Measurements from ENCODE around the gene RSAD2. TPM values are rescaled to one million over a fixed set of nuclear protein-coding genes. Genes with fewer than 3 reads are reported as not detected.

The RSAD2 gene
- total RNA-seq, 1 donor from 2014 or later = 9.5 TPM

- no peak for TF ChIP-seq EZH2 (IDR thresholded peaks at IDR 0.05; ENCODE audit: insufficient read depth, low read length)
- TF ChIP-seq CTCF (IDR thresholded peaks at IDR 0.05; ENCODE audit: insufficient read depth, low read depth, low read length) = no peak
- no peak for FAIRE-seq
- no peaks in the 10 kb centered on the region for H3K4me1 ChIP-seq (ENCODE audit: insufficient read depth, low read length)
- no peaks in the 10 kb centered on the region for H3K79me2 ChIP-seq (ENCODE audit: insufficient read depth, low read length)
- no peak overlapping the region for H3K4me3 ChIP-seq (ENCODE audit: insufficient read depth, low read depth, low read length)
- H3K27ac ChIP-seq (ENCODE audit: low read depth, low read length) = no peak overlapping the region
- H3K27ac Mint-ChIP-seq (ENCODE audit: unreplicated experiment) = no peak overlapping the region
- no peak overlapping the region for H3K4me2 ChIP-seq (ENCODE audit: low read length)
- peaks cover 11% of the 10 kb centered on the region for H3K4me1 Mint-ChIP-seq (ENCODE audit: low read depth, unreplicated experiment)
- DNase-seq (ENCODE audit: low read depth) = no peak
- H3K36me3 ChIP-seq (ENCODE audit: insufficient read depth, low read length) = no peaks in the 10 kb centered on the region
- no peaks in the 10 kb centered on the region for H4K20me1 ChIP-seq (ENCODE audit: insufficient read depth, low read length)
- no peak overlapping the region for H3K4me3 Mint-ChIP-seq (ENCODE audit: unreplicated experiment)
- no peak overlapping the region for H3K9ac ChIP-seq (ENCODE audit: low read length)
- no peaks in the 10 kb centered on the region for H3K9me3 ChIP-seq (ENCODE audit: insufficient read depth, low read depth, low read length)
- no peaks in the 10 kb centered on the region for H3K9me3 Mint-ChIP-seq (ENCODE audit: unreplicated experiment)
- no peaks in the 10 kb centered on the region for H3K27me3 Mint-ChIP-seq (ENCODE audit: low read depth, unreplicated experiment)
- H3K27me3 ChIP-seq (ENCODE audit: insufficient read depth, low read length) = no peaks in the 10 kb centered on the region
- no peaks in the 10 kb centered on the region for H3K36me3 Mint-ChIP-seq (ENCODE audit: low read depth, unreplicated experiment)
- H2AFZ ChIP-seq (ENCODE audit: low read depth, low read length) = no peak overlapping the region
Observed at GRCh38 chr2:6881516-6881915, 3.9 kb downstream of the RSAD2 start.

- Mint-ChIP-seq H3K27me3 (ENCODE audit: low read depth, unreplicated experiment) (no peaks in the 10 kb centered on the region), H3K27ac (ENCODE audit: unreplicated experiment) (no peak overlapping the region), H3K4me3 (ENCODE audit: unreplicated experiment) (no peak overlapping the region), H3K9me3 (ENCODE audit: unreplicated experiment) (no peaks in the 10 kb centered on the region), H3K36me3 (ENCODE audit: low read depth, unreplicated experiment) (no peaks in the 10 kb centered on the region), H3K4me1 (ENCODE audit: low read depth, unreplicated experiment) (peaks cover 14% of the 10 kb centered on the region)
- Histone ChIP-seq H4K20me1 (ENCODE audit: insufficient read depth, low read length) (no peaks in the 10 kb centered on the region), H3K36me3 (ENCODE audit: insufficient read depth, low read length) (no peaks in the 10 kb centered on the region), H3K4me2 (ENCODE audit: low read length) (no peak overlapping the region), H3K9me3 (ENCODE audit: insufficient read depth, low read depth, low read length) (no peaks in the 10 kb centered on the region), H3K27ac (ENCODE audit: low read depth, low read length) (no peak overlapping the region), H3K4me3 (ENCODE audit: insufficient read depth, low read depth, low read length) (no peak overlapping the region), H3K27me3 (ENCODE audit: insufficient read depth, low read length) (no peaks in the 10 kb centered on the region), H2AFZ (ENCODE audit: low read depth, low read length) (no peak overlapping the region), H3K79me2 (ENCODE audit: insufficient read depth, low read length) (no peaks in the 10 kb centered on the region), H3K9ac (ENCODE audit: low read length) (no peak overlapping the region), H3K4me1 (ENCODE audit: insufficient read depth, low read length) (no peaks in the 10 kb centered on the region)
- TF ChIP-seq CTCF (IDR thresholded peaks at IDR 0.05; ENCODE audit: insufficient read depth, low read depth, low read length) = no peak
- DNase-seq (ENCODE audit: low read depth) = no peak
- no peak for FAIRE-seq
Observed at GRCh38 chr2:6883448-6884122, 6.0 kb downstream of the RSAD2 start.

- TF ChIP-seq CTCF (IDR thresholded peaks at IDR 0.05; ENCODE audit: insufficient read depth, low read depth, low read length) (no peak), EZH2 (IDR thresholded peaks at IDR 0.05; ENCODE audit: insufficient read depth, low read length) (no peak)
- DNase-seq (ENCODE audit: low read depth) (no peak), FAIRE-seq (no peak)
- H3K27ac Mint-ChIP-seq (ENCODE audit: unreplicated experiment) = no peak overlapping the region
- H3K9me3 Mint-ChIP-seq (ENCODE audit: unreplicated experiment) = no peaks in the 10 kb centered on the region
- no peak overlapping the region for H3K4me3 Mint-ChIP-seq (ENCODE audit: unreplicated experiment)
- peaks cover 5% of the 10 kb centered on the region for H3K4me1 Mint-ChIP-seq (ENCODE audit: low read depth, unreplicated experiment)
- no peaks in the 10 kb centered on the region for H3K79me2 ChIP-seq (ENCODE audit: insufficient read depth, low read length)
- H3K36me3 ChIP-seq (ENCODE audit: insufficient read depth, low read length) = no peaks in the 10 kb centered on the region
- no peak overlapping the region for H3K9ac ChIP-seq (ENCODE audit: low read length)
- H3K27me3 Mint-ChIP-seq (ENCODE audit: low read depth, unreplicated experiment) = no peaks in the 10 kb centered on the region
- no peak overlapping the region for H3K4me3 ChIP-seq (ENCODE audit: insufficient read depth, low read depth, low read length)
- no peaks in the 10 kb centered on the region for H4K20me1 ChIP-seq (ENCODE audit: insufficient read depth, low read length)
- no peaks in the 10 kb centered on the region for H3K27me3 ChIP-seq (ENCODE audit: insufficient read depth, low read length)
- H3K4me1 ChIP-seq (ENCODE audit: insufficient read depth, low read length) = no peaks in the 10 kb centered on the region
- H3K4me2 ChIP-seq (ENCODE audit: low read length) = no peak overlapping the region
- no peaks in the 10 kb centered on the region for H3K36me3 Mint-ChIP-seq (ENCODE audit: low read depth, unreplicated experiment)
- no peak overlapping the region for H2AFZ ChIP-seq (ENCODE audit: low read depth, low read length)
- no peak overlapping the region for H3K27ac ChIP-seq (ENCODE audit: low read depth, low read length)
- H3K9me3 ChIP-seq (ENCODE audit: insufficient read depth, low read depth, low read length) = no peaks in the 10 kb centered on the region
Observed at GRCh38 chr2:6885551-6885950, 8.0 kb downstream of the RSAD2 start.

Measured in astrocyte (in vitro differentiated cells and primary cell).